ENCODE measurements around the gene MREG. TPM values are rescaled to one million over a fixed set of nuclear protein-coding genes. Genes with fewer than 3 reads are reported as not detected.
"Not testable (repeated sequence)": the region's sequence is repeated elsewhere in the genome, so short reads cannot be mapped to it uniquely, and the experiment has no call there.

Gene MREG
- total and polyA plus RNA-seq, 2 donors, result 0.89 to 3.4 TPM

- 81% methylated on average over 5 of the region's 5 CpGs for WGBS
- not testable (repeated sequence) for H3K4me3 ChIP-seq (ENCODE audit: low read depth, low read length); H3K27ac ChIP-seq (ENCODE audit: low read depth); H3K36me3 ChIP-seq (ENCODE audit: insufficient read depth); H3K4me1 ChIP-seq (ENCODE audit: insufficient read depth); DNase-seq (ENCODE audit: extremely low spot score)
Measured at GRCh38 chr2:215988556-215989207, 24.7 kb downstream of the MREG start.

- H3K4me3 ChIP-seq (ENCODE audit: low read depth, low read length), result no peak overlapping the region
- no peak for DNase-seq (ENCODE audit: extremely low spot score)
- no peaks in the 10 kb centered on the region for H3K36me3 ChIP-seq (ENCODE audit: insufficient read depth)
- WGBS, result 89% methylated on average over 1 of the region's 1 CpG
- H3K4me1 ChIP-seq (ENCODE audit: insufficient read depth), result no peaks in the 10 kb centered on the region
- no peak overlapping the region for H3K27ac ChIP-seq (ENCODE audit: low read depth)
Measured at GRCh38 chr2:215985257-215985656, 28.1 kb downstream of the MREG start.

- H3K4me3 ChIP-seq (ENCODE audit: low read depth, low read length), result no peak overlapping the region
- H3K36me3 ChIP-seq (ENCODE audit: insufficient read depth), result no peaks in the 10 kb centered on the region
- no peak overlapping the region for H3K27ac ChIP-seq (ENCODE audit: low read depth)
- no peaks in the 10 kb centered on the region for H3K4me1 ChIP-seq (ENCODE audit: insufficient read depth)
- WGBS, result 74% methylated on average over 2 of the region's 2 CpGs
- no peak for DNase-seq (ENCODE audit: extremely low spot score)
Measured at GRCh38 chr2:215984661-215985060, 28.7 kb downstream of the MREG start.

DNA sequence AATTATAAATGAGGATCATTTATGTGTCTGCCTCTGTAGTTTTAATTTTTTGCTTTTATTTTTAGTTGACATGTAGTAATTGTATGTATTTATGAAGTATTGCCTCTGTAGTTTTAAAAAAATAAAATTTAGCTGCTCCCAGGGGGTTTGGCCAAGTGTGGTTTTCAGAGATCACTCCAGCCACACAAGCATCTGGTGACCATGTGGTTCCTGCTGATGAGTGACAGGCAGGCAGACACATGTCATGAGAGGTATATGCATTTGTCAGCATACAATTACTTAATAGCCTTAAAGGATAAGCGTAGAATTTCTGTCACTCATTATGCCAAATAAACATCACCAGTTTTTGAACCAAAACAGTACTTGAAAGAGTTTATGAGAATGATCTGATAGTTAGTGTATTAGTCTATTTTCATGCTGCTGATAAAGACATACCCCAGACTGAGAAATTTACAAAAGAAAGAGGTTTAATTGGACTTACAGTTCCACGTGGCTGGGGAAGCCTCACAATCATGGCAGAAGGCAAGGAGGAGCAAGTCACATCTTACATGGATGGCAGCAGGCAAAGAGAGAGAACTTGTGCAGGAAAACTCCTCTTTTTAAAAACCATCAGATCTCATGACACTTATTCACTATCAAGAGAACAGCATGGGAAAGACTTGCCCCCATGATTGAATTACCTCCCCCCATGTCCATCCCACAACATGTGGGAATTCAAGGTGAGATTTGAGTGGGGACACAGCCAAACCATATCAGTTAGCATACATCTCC is 29.6 kb downstream of the MREG start:
- no peak for DNase-seq (ENCODE audit: extremely low spot score)
- Histone ChIP-seq H3K4me1 (ENCODE audit: insufficient read depth) (no peaks in the 10 kb centered on the region), H3K27ac (ENCODE audit: low read depth) (no peak overlapping the region)

DNA sequence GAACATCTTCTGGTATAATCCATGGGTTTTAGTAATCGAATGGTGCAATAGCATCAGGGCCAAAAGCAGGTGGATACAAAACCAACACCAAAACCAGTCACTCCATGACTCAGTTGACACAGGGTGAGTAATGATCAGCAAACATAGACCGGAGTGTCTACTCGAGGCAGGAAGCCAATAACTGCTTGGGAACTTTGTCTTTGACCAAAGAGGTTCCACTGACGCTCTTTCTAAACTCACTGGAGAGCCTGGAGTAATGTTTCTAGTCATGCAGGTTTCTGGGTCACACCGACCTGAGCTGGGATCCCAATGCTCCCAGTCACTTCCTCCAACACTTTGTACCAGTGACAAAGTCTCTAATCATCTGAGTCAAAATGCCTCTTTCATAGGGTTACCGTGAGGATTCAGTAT is 30.9 kb downstream of the MREG start:
- Histone ChIP-seq H3K4me1 (ENCODE audit: insufficient read depth) (no peaks in the 10 kb centered on the region), H3K27ac (ENCODE audit: low read depth) (no peak overlapping the region), H3K36me3 (ENCODE audit: insufficient read depth) (no peaks in the 10 kb centered on the region), H3K4me3 (ENCODE audit: low read depth, low read length) (no peak overlapping the region)
- DNase-seq (ENCODE audit: extremely low spot score), result no peak
- WGBS, result 82% methylated on average over 6 of the region's 6 CpGs

More for the DNA sequence above, 29.6 kb downstream of the MREG start:
- 60% methylated on average over 2 of the region's 2 CpGs for WGBS
- H3K36me3 ChIP-seq (ENCODE audit: insufficient read depth), result no peaks in the 10 kb centered on the region
- H3K4me3 ChIP-seq (ENCODE audit: low read depth, low read length), result no peak overlapping the region

DNA sequence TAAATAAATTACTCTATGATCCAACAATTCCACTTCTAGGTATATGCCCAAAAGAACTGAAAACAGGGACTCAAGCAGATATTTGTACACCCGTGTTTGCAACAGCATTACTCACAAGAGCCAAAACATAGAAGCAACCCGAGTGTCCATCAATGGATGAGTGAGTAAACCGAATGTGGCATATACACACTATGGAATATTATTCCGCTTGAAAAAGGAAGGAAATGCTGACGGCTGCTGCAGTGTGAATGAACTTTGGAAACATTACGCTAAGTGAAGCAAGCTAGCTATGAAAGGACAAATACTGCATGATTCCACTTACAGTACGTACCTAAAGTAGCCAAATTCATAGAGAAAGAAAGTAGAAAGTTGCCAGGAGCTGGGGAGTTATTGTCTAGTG is 32.2 kb downstream of the MREG start:
- DNase-seq (ENCODE audit: extremely low spot score), result no peak
- Histone ChIP-seq H3K4me1 (ENCODE audit: insufficient read depth) (no peaks in the 10 kb centered on the region), H3K4me3 (ENCODE audit: low read depth, low read length) (no peak overlapping the region), H3K36me3 (ENCODE audit: insufficient read depth) (no peaks in the 10 kb centered on the region), H3K27ac (ENCODE audit: low read depth) (no peak overlapping the region)
- 91% methylated on average over 7 of the region's 7 CpGs for WGBS

- Histone ChIP-seq H3K27ac (ENCODE audit: low read depth) (no peak overlapping the region), H3K4me1 (ENCODE audit: insufficient read depth) (no peaks in the 10 kb centered on the region), H3K4me3 (ENCODE audit: low read depth, low read length) (no peak overlapping the region), H3K36me3 (ENCODE audit: insufficient read depth) (no peaks in the 10 kb centered on the region)
- 71% methylated on average over 2 of the region's 2 CpGs for WGBS
- no peak for DNase-seq (ENCODE audit: extremely low spot score)
Measured at GRCh38 chr2:215979620-215980019, 33.7 kb downstream of the MREG start.

- DNase-seq (ENCODE audit: extremely low spot score), result no peak
- H3K27ac ChIP-seq (ENCODE audit: low read depth), result no peak overlapping the region
- no peaks in the 10 kb centered on the region for H3K4me1 ChIP-seq (ENCODE audit: insufficient read depth)
- WGBS, result 82% methylated on average over 2 of the region's 2 CpGs
- H3K4me3 ChIP-seq (ENCODE audit: low read depth, low read length), result no peak overlapping the region
- H3K36me3 ChIP-seq (ENCODE audit: insufficient read depth), result no peaks in the 10 kb centered on the region
Measured at GRCh38 chr2:215974700-215975429, 38.5 kb downstream of the MREG start.

GRCh38 chr2:215973954-215974699 is 39.2 kb downstream of the MREG start:
- WGBS, result 69% methylated on average over 6 of the region's 6 CpGs
- no peak overlapping the region for H3K27ac ChIP-seq (ENCODE audit: low read depth)
- DNase-seq (ENCODE audit: extremely low spot score), result no peak
- H3K4me3 ChIP-seq (ENCODE audit: low read depth, low read length), result no peak overlapping the region
- H3K36me3 ChIP-seq (ENCODE audit: insufficient read depth), result no peaks in the 10 kb centered on the region
- no peaks in the 10 kb centered on the region for H3K4me1 ChIP-seq (ENCODE audit: insufficient read depth)

DNA sequence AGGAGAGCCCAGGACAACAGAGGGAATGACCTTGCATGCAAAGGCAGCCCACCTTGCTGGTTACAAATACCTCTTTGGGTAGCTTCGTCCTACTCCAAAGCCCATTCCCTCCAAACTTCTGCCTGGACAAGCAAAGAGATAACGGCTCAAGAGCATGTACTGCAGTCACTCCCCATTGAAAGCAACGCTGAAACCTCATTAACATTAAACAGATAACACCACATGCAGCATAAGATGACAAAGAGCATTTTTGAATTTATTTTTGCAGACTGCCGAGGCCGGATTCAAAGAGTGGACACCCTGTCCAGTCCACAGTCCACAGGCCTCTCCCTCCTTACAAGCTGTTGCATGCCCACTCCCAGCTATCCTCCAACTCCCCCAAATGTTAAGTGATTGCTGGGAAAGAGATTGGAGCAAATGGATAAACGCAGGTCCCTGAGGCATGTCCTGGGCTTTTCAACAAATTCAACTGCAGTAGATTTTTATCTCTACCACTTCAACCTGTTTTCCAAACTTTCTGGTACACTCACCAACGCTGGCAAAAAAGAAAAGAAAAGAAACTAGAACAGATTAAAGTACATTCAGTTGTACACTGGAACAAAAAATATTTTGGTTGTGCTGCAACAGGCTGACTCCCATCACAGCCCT is 40.1 kb downstream of the MREG start:
- no peak overlapping the region for H3K4me3 ChIP-seq (ENCODE audit: low read depth, low read length)
- no peaks in the 10 kb centered on the region for H3K4me1 ChIP-seq (ENCODE audit: insufficient read depth)
- no peak for DNase-seq (ENCODE audit: extremely low spot score)
- 56% methylated on average over 7 of the region's 7 CpGs for WGBS
- no peaks in the 10 kb centered on the region for H3K36me3 ChIP-seq (ENCODE audit: insufficient read depth)
- H3K27ac ChIP-seq (ENCODE audit: low read depth), result no peak overlapping the region

DNA sequence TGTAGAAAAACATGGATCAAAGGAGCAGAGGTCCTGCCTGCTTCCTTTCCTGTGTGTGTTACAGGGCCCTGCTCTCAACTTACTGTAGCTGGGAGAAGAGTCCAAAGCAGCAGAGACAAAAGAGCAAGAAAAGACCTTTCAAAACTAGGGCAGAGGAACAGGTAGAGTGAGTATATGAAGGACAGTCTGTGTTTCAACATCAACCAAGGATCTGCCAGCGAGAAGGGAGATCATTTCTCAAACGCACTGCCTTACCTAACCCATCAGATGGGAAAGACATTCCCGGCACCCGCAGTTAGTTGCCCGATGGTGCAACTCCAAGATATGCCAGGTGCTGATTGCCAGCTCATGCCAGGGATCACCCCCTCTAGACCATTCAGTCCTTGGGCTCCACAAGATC is 41.7 kb downstream of the MREG start:
- Histone ChIP-seq H3K4me1 (ENCODE audit: insufficient read depth) (no peaks in the 10 kb centered on the region), H3K4me3 (ENCODE audit: low read depth, low read length) (no peak overlapping the region), H3K27ac (ENCODE audit: low read depth) (no peak overlapping the region), H3K36me3 (ENCODE audit: insufficient read depth) (no peaks in the 10 kb centered on the region)
- DNase-seq (ENCODE audit: extremely low spot score), result no peak
- 94% methylated on average over 5 of the region's 5 CpGs for WGBS

- H3K4me3 ChIP-seq (ENCODE audit: low read depth, low read length); H3K36me3 ChIP-seq (ENCODE audit: insufficient read depth): not testable (repeated sequence)
- 96% methylated on average over 4 of the region's 4 CpGs for WGBS
Measured at GRCh38 chr2:215970894-215971293, 42.5 kb downstream of the MREG start.

DNA sequence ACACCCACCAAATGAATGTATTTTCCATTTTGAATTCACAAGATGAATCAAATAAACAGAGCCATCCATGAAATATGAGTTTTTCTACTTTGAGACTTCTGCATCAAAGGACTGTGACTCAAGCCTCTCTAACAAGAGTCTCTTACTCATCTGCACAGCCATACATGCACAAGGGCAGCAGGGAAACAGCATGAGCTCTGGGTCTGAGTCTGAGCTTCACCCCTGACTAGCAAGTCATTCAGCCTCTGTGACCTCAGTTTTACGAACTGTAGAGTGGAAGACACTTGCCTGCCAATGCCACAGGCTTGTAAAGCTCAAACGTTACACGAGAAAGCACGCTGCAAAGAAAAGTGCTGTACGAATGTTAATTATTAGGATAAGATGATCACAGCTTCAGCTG is 42.9 kb downstream of the MREG start:
- no peak for DNase-seq (ENCODE audit: extremely low spot score)
- Histone ChIP-seq H3K4me3 (ENCODE audit: low read depth, low read length) (no peak overlapping the region), H3K4me1 (ENCODE audit: insufficient read depth) (no peaks in the 10 kb centered on the region), H3K27ac (ENCODE audit: low read depth) (no peak overlapping the region), H3K36me3 (ENCODE audit: insufficient read depth) (no peaks in the 10 kb centered on the region)
- WGBS, result 97% methylated on average over 5 of the region's 5 CpGs

More at GRCh38 chr2:215970894-215971293, 42.5 kb downstream of the MREG start:
- not testable (repeated sequence) for H3K27ac ChIP-seq (ENCODE audit: low read depth); H3K4me1 ChIP-seq (ENCODE audit: insufficient read depth); DNase-seq (ENCODE audit: extremely low spot score)

Measured in urinary bladder (tissue), 4 donors.